Lower lobe of right lung (tissue), 2 donors: ENCODE measurements around the gene PLLP. TPM values are rescaled to one million over a fixed set of nuclear protein-coding genes. Genes with fewer than 3 reads are reported as not detected.
"Not testable (repeated sequence)": the region's sequence is repeated elsewhere in the genome, so short reads cannot be mapped to it uniquely, and the experiment has no call there.

ENCODE experiments used
- ATAC-seq, 2 donors: fragments of 200-7000 bp; cut with Tn5 transposase; one replicate each; pipeline ENCODE4 v1.9.1; 2020 to 2022; ENCODE audit warnings: mild to moderate bottlenecking in 2 of 2, moderate library complexity in 2 of 2
- DNase-seq: peaks from one replicate; pipeline ENCODE4 v3.0.0-alpha.2; 2020
- H3K27ac ChIP-seq: fragments of 200-600 bp; one replicate; pipeline ENCODE4 v1.8.0; 2022
- H3K27me3 ChIP-seq: fragments of 200-600 bp; one replicate; pipeline ENCODE4 v1.8.0; 2022; ENCODE audit warnings: low read depth
- H3K36me3 ChIP-seq: fragments of 200-600 bp; one replicate; pipeline ENCODE4 v1.8.0; 2022; ENCODE audit warnings: mild to moderate bottlenecking
- H3K4me1 ChIP-seq: fragments of 200-600 bp; one replicate; pipeline ENCODE4 v1.8.0; 2022
- H3K4me3 ChIP-seq: fragments of 200-600 bp; one replicate; pipeline ENCODE4 v1.8.0; 2022; ENCODE audit warnings: mild to moderate bottlenecking
- H3K9me3 ChIP-seq: fragments of 200-600 bp; one replicate; pipeline ENCODE4 v1.8.0; 2022
- intact Hi-C: fragments of 100-400 bp; cut with DNase I; formaldehyde crosslinking; loops from one replicate; pipeline ENCODE4 v1.11.0; 2022
- total RNA-seq: library from RNA; stranded (reverse); fragmentation: NEBNext Ultra II Directional; extraction: Animal tissue kit (Norgen Biotek cat#: 25700); gene quantifications from one replicate; pipeline ENCODE4 v1.2.1, GENCODE V29; 2021
- TF ChIP-seq, protein P1 (sequence below): fragments of 200-600 bp; IDR thresholded peaks from one replicate; pipeline ENCODE4 v1.8.0; 2022; ENCODE audit warnings: antibody characterized with exemption, mild to moderate bottlenecking
- donor health status: DM: no; HTN: yes; CAD: no; lungs with severe emphysema.

The PLLP gene
- total RNA-seq, 1 donor from 2014 or later, result 77.5 TPM

GRCh38 chr16:57276596-57276995 is 7.9 kb downstream of the PLLP start:
- intact Hi-C loops, result no loop called here
- Histone ChIP-seq H3K27ac (peak overlapping the region; percentile 40), H3K4me3 (no peak overlapping the region), H3K4me1 (peaks cover 62% of the 10 kb centered on the region), H3K9me3 (no peaks in the 10 kb centered on the region), H3K27me3 (no peaks in the 10 kb centered on the region), H3K36me3 (no peaks in the 10 kb centered on the region)
- TF ChIP-seq, protein P1, sequence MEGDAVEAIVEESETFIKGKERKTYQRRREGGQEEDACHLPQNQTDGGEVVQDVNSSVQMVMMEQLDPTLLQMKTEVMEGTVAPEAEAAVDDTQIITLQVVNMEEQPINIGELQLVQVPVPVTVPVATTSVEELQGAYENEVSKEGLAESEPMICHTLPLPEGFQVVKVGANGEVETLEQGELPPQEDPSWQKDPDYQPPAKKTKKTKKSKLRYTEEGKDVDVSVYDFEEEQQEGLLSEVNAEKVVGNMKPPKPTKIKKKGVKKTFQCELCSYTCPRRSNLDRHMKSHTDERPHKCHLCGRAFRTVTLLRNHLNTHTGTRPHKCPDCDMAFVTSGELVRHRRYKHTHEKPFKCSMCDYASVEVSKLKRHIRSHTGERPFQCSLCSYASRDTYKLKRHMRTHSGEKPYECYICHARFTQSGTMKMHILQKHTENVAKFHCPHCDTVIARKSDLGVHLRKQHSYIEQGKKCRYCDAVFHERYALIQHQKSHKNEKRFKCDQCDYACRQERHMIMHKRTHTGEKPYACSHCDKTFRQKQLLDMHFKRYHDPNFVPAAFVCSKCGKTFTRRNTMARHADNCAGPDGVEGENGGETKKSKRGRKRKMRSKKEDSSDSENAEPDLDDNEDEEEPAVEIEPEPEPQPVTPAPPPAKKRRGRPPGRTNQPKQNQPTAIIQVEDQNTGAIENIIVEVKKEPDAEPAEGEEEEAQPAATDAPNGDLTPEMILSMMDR, result no peak
- DNase-seq (no peak), ATAC-seq (peak; percentile 45 to 61)

GRCh38 chr16:57275946-57276345 is 8.5 kb downstream of the PLLP start:
- peak overlapping the region; percentile 40 for H3K27ac ChIP-seq
- H3K27me3 ChIP-seq, intact Hi-C loops, DNase-seq, H3K9me3 ChIP-seq, H3K4me3 ChIP-seq, H3K36me3 ChIP-seq, ATAC-seq: not testable (repeated sequence)
- H3K4me1 ChIP-seq, result peaks cover 59% of the 10 kb centered on the region

DNA sequence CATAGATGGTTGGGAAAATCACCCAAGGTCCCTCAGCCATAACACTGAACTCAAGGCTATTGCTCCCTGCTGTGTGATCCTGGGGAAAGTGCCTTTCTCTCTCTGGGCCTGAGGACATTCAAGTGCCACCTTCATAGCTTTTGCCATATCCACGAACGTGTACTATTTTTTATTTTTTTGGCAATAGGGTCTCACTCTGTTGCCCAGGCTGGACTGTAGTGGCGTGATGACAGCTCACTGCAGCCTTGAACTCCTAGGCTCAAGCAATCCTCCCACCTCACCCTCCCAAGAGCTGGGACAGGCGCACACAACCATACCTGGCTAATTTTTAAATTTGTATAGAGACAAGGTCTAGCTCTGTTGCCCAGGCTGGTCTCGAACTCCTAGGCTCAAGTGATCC is 10.6 kb downstream of the PLLP start:
- Histone ChIP-seq H3K9me3 (no peaks in the 10 kb centered on the region), H3K4me3 (no peak overlapping the region), H3K27ac (no peak overlapping the region), H3K27me3 (no peaks in the 10 kb centered on the region), H3K36me3 (no peaks in the 10 kb centered on the region), H3K4me1 (peaks cover 60% of the 10 kb centered on the region)
- ATAC-seq (no peak), DNase-seq (no peak)
- TF ChIP-seq, protein P1, result no peak
- intact Hi-C loops, result no loop called here

DNA sequence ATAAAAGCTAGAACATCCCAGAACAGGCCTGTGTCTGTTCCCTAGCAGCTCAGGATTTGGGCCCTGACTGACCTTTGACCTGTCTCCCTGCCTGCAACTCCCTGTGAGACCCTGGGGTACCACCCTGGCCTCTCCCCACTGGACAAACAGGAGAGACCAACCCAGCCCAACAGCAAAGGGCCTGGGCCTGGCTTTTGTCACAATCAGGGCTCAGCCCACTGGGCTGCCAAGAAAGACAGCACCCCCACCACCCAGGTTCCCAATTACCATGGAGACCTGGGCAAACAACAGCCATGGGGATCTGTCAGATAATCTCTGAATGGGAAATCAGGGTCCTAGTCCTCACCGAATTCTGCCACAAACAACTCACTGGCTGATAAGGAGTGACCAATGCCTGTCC is 11.1 kb downstream of the PLLP start:
- intact Hi-C loops, result no loop called here
- Histone ChIP-seq H3K27ac (no peak overlapping the region), H3K4me1 (peaks cover 60% of the 10 kb centered on the region), H3K36me3 (no peaks in the 10 kb centered on the region), H3K27me3 (no peaks in the 10 kb centered on the region), H3K9me3 (no peaks in the 10 kb centered on the region), H3K4me3 (no peak overlapping the region)
- TF ChIP-seq, protein P1, result no peak
- DNase-seq (no peak), ATAC-seq (no peak)

DNA sequence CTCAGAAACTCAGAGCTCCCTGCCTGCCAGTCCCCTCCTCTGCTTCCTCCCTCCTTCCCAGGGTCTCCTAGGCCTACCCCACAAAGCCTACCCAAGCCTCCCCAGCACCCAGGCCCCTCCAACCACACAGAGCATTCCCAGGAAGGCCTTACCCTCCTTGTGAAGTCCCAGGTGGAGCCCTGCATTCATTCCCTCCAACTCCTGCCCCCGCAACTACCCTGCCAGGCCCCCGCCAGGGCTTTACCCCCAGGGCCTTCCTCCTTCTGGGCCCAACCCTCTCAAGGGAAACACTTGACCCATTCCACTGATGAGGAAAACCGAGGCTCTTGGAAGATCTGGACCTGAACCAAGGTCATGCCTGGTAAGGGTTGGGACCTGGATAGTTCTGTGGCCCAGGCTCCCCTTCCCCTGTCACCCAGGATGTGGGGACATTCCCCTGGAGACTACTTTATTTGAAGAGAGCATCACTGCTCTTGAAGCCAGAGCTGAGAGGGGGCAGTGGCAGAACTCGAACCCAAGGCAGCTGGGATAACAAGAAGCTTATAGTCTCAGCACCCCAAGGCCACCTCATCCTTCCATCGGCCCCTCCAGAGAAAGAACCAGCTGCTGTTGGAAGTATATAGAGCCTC is 12.5 kb downstream of the PLLP start:
- peaks cover 60% of the 10 kb centered on the region for H3K4me1 ChIP-seq
- H3K27me3 ChIP-seq, result no peaks in the 10 kb centered on the region
- ATAC-seq (no peak), DNase-seq (no peak)
- no peak overlapping the region for H3K27ac ChIP-seq
- no peak overlapping the region for H3K4me3 ChIP-seq
- no peaks in the 10 kb centered on the region for H3K9me3 ChIP-seq
- TF ChIP-seq, protein P1, result no peak
- intact Hi-C loops, result no loop called here
- H3K36me3 ChIP-seq, result no peaks in the 10 kb centered on the region

DNA sequence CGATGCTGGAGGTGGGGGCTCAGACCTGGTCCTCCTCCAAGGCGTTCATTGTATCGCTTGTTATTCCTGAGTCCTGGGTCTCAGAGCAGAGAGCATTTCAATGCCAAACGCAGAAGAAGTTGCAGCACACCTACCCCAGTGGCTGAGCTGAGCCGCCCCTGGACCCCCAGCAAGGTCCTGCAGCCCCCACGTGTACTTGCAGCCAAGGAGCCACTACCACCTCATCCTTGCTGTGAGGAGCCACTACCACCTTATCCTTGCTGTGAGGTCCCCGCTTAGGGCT is 13.5 kb downstream of the PLLP start:
- Histone ChIP-seq H3K27ac (peak overlapping the region; percentile 25), H3K4me3 (no peak overlapping the region), H3K9me3 (no peaks in the 10 kb centered on the region), H3K36me3 (no peaks in the 10 kb centered on the region), H3K27me3 (no peaks in the 10 kb centered on the region), H3K4me1 (peaks cover 59% of the 10 kb centered on the region)
- intact Hi-C loops, result no loop called here
- no peak for DNase-seq
- TF ChIP-seq, protein P1, result no peak
- ATAC-seq, result no peak
